Measurements from ENCODE around the gene GSTM2. TPM values are rescaled to one million over a fixed set of nuclear protein-coding genes. Genes with fewer than 3 reads are reported as not detected.

The GSTM2 gene
- total RNA-seq, 4 donors from 2014 or later = 10.4 to 93.7 (median 42.2) TPM

DNA sequence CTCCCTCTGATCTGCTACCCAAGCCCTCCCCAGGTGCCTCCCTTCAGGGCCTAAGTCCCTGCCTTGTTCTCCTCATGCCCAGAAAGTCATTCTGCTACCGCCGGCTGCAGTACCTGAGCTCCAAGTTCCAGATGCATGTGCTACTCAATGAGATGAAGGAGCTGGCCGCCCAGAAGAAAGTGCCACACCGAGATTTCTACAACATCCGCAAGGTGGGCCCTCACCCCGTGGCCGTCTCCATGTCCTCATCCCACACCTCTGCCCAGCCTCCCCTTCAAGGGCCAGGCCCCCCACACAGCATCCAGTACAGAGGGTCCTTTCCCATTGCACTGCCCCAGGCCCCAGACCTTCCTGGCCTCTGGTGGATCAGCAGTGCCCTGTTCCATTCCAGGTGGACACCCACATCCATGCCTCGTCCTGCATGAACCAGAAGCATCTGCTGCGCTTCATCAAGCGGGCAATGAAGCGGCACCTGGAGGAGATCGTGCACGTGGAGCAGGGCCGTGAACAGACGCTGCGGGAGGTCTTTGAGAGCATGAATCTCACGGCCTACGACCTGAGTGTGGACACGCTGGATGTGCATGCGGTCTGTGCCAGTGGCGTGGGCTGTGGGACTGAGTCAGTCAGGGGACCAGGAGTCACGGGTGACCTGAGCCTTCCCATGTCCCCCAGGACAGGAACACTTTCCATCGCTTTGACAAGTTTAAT, 40.0 kb upstream of the GSTM2 start:
- H3K4me1 ChIP-seq = peaks cover 0 to 53% (median 15%) of the 10 kb centered on the region in 3 donors
- no peak overlapping the region for H3K27ac ChIP-seq
- H3K27me3 ChIP-seq = no peaks in the 10 kb centered on the region
- TF ChIP-seq, protein P1, sequence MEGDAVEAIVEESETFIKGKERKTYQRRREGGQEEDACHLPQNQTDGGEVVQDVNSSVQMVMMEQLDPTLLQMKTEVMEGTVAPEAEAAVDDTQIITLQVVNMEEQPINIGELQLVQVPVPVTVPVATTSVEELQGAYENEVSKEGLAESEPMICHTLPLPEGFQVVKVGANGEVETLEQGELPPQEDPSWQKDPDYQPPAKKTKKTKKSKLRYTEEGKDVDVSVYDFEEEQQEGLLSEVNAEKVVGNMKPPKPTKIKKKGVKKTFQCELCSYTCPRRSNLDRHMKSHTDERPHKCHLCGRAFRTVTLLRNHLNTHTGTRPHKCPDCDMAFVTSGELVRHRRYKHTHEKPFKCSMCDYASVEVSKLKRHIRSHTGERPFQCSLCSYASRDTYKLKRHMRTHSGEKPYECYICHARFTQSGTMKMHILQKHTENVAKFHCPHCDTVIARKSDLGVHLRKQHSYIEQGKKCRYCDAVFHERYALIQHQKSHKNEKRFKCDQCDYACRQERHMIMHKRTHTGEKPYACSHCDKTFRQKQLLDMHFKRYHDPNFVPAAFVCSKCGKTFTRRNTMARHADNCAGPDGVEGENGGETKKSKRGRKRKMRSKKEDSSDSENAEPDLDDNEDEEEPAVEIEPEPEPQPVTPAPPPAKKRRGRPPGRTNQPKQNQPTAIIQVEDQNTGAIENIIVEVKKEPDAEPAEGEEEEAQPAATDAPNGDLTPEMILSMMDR (IDR thresholded peaks at IDR 0.05) = no peak
- TF ChIP-seq POLR2AphosphoS5 (IDR thresholded peaks at IDR 0.05) (no peak), POLR2A (IDR thresholded peaks at IDR 0.05) (no peak), EP300 (IDR thresholded peaks at IDR 0.05) (no peak)
- ATAC-seq = no peak
- no peaks in the 10 kb centered on the region for H3K9me3 ChIP-seq
- no peak overlapping the region for H3K4me3 ChIP-seq
- WGBS, 2 donors (ENCODE audit: low coverage in 1 of 2) = 87 to 100% methylated on average over 3 to 7 of the region's 23 CpGs
- H3K36me3 ChIP-seq = peaks cover 0 to 66% of the 10 kb centered on the region in 2 donors

DNA sequence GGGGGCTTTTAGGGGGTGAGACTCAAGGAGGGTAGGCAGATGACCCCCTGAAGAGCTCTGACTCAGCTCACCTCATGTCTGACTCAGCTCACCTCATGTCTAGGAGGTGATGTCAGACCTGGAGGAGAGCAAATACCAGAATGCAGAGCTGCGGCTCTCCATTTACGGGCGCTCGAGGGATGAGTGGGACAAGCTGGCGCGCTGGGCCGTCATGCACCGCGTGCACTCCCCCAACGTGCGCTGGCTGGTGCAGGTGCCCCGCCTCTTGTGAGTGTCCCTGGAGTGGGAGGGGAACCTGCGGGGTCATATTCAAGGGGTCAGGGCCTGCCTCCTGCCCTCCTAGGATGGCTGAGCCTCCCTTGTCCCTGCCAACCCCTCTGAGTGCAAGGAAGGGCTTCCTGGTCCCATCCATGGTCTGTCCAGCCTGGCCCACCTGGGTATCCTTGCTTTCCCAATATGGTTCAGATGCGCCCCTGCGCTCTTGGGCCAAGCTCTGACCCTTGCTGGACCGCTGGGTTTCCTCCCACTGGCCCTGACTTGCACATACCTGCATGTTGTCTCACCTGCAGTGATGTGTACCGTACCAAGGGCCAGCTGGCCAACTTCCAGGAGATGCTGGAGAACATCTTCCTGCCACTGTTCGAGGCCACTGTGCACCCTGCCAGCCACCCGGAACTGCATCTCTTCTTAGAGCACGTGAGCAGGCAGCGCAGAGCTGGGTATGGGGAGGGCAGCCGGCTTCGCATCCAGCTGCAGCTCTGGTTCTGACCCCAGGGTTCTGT, 39.1 kb upstream of the GSTM2 start:
- Histone ChIP-seq H3K36me3 (peaks cover 0 to 66% of the 10 kb centered on the region in 2 donors), H3K4me3 (no peak overlapping the region), H3K9me3 (no peaks in the 10 kb centered on the region), H3K27ac (no peak overlapping the region), H3K27me3 (no peaks in the 10 kb centered on the region), H3K4me1 (peaks cover 0 to 52% (median 11%) of the 10 kb centered on the region in 3 donors)
- WGBS, 2 donors (ENCODE audit: low coverage in 1 of 2) = 90% methylated on average over 2 of the region's 23 CpGs; no CpG with 5 or more reads in 1 of the 2 donors
- TF ChIP-seq, protein P1 (IDR thresholded peaks at IDR 0.05) = no peak
- TF ChIP-seq POLR2A (IDR thresholded peaks at IDR 0.05) (no peak), POLR2AphosphoS5 (IDR thresholded peaks at IDR 0.05) (no peak), EP300 (IDR thresholded peaks at IDR 0.05) (no peak)
- no peak for ATAC-seq

DNA sequence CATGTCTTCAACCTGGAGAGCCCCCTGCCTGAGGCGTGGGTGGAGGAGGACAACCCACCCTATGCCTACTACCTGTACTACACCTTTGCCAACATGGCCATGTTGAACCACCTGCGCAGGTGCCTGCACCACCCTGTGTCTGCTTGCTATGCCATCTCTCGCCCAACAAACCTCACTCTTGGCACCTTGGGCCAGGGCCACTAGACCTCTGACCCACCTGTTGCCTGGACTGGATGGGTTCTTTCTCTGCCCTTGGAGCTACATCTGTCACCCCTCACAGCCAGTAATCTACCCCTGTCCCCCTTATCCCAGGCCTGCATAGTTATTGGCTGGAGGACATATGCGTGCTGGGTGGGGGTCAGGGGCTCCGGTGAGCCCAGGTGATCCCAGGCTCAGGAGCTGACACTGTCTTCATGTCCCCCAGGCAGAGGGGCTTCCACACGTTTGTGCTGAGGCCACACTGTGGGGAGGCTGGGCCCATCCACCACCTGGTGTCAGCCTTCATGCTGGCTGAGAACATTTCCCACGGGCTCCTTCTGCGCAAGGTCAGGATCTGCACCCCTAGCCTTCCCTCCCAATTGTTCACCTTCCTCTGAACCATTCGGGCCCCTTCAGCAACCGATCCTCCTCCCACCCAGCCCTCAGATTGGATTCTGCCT, 38.4 kb upstream of the GSTM2 start:
- Histone ChIP-seq H3K4me1 (peaks cover 0 to 44% (median 3%) of the 10 kb centered on the region in 3 donors), H3K9me3 (no peaks in the 10 kb centered on the region), H3K4me3 (no peak overlapping the region), H3K27ac (no peak overlapping the region), H3K27me3 (no peaks in the 10 kb centered on the region), H3K36me3 (peaks cover 0 to 66% of the 10 kb centered on the region in 2 donors)
- TF ChIP-seq POLR2AphosphoS5 (IDR thresholded peaks at IDR 0.05) (no peak), POLR2A (IDR thresholded peaks at IDR 0.05) (no peak), EP300 (IDR thresholded peaks at IDR 0.05) (no peak)
- TF ChIP-seq, protein P1 (IDR thresholded peaks at IDR 0.05) = no peak
- no peak for ATAC-seq
- WGBS, 2 donors (ENCODE audit: low coverage in 1 of 2) = 79 to 90% methylated on average over 4 to 6 of the region's 10 CpGs

DNA sequence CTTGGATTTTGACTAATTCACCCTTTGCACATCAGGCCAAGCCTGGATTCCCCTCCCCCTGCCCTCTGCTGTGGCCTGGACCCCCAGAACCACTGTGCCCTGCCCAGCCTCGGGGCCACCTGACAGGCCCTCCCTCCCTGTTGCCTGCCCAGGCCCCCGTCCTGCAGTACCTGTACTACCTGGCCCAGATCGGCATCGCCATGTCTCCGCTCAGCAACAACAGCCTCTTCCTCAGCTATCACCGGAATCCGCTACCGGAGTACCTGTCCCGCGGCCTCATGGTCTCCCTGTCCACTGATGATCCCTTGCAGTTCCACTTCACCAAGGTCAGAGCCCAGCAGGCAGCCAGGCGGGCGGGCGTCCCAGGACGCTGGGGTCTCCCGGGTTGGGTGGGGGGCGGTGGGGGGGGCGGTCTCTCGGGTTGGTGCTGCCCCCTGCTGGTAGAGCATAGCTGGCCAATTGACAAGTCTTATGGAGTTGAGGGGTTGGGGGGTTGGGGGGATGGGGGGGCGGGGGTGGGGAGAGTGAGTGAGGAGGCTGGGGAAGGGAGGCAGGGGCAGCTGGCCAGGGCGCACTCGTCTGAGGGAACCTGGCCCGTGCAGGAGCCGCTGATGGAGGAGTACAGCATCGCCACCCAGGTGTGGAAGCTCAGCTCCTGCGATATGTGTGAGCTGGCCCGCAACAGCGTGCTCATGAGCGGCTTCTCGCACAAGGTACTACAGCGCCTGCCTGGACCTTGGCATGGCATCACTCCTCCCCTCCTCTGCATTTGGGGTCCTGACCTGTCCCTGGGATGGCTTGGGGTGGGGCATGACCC, 37.6 kb upstream of the GSTM2 start:
- H3K27me3 ChIP-seq = no peaks in the 10 kb centered on the region
- no peak overlapping the region for H3K4me3 ChIP-seq
- no peaks in the 10 kb centered on the region for H3K9me3 ChIP-seq
- H3K4me1 ChIP-seq = peaks cover 0 to 41% (median 0%) of the 10 kb centered on the region in 3 donors
- 96% methylated on average over 4 of the region's 30 CpGs; no CpG with 5 or more reads in 1 of the 2 donors for WGBS, 2 donors (ENCODE audit: low coverage in 1 of 2)
- no peak for ATAC-seq
- no peak for TF ChIP-seq POLR2A (IDR thresholded peaks at IDR 0.05)
- TF ChIP-seq, protein P1 (IDR thresholded peaks at IDR 0.05) = peak in 1 of 4 experiments; percentile 64
- peaks cover 0 to 66% of the 10 kb centered on the region in 2 donors for H3K36me3 ChIP-seq
- H3K27ac ChIP-seq = no peak overlapping the region
